ENCODE results near the gene BACH1.

The BACH1 gene

DNA sequence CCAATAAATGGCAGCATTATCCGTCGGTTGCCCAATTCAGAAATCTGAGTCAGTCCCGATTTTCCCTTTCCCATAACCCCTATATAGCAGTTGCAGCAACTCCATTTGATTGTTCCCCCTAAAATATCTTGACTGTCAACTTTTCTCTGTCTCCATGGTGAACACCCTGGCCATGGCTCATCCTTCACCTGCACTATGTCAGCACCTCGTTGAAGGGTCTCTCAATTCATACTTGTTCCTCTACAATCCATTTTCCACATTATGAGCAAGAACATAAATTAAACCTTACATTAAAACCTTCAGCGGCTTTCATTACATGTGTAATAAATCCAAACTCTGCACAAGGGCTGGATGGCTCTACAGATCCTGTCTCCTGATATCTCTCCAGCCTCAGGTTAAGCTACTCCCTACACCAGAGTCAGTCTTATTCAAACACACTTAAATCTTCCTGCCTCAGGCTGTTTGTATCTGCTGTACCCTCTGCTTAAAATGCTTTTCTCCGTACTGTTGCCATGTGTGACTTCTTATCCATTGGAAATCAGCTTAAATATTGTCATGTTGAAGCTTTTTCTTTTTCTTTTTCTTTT lies 87.3 kb downstream of the BACH1 start:
- Histone ChIP-seq H2AFZ (ENCODE audit: insufficient read depth, low read length, poor library complexity) (no peak overlapping the region), H4K8ac (ENCODE audit: low read depth, low read length) (no peak overlapping the region), H3K4ac (ENCODE audit: low read depth, low read length) (no peak overlapping the region), H2BK120ac (ENCODE audit: insufficient read depth, low read length, poor library complexity) (no peak overlapping the region), H3K27me3 (ENCODE audit: insufficient read depth, low read length) (no peaks in the 10 kb centered on the region), H4K91ac (ENCODE audit: low read depth, low read length) (no peak overlapping the region), H2BK12ac (ENCODE audit: low read length) (no peak overlapping the region), H3K18ac (ENCODE audit: low read length) (no peak overlapping the region), H3K27ac (ENCODE audit: low read depth, low read length) (peak overlapping the region; percentile 11), H3K9ac (ENCODE audit: low read length) (no peak overlapping the region), H4K12ac (ENCODE audit: low read depth, low read length) (no peak overlapping the region), H3K14ac (ENCODE audit: low read length) (peak overlapping the region; percentile 14), H3K79me2 (ENCODE audit: control insufficient read depth, insufficient read depth, low read length, poor library complexity) (no peaks in the 10 kb centered on the region), H3K36me3 (ENCODE audit: control insufficient read depth in 1 of 2, insufficient read depth in 2 of 2, low read length in 2 of 2) (no peaks in the 10 kb centered on the region), H3K4me1 (ENCODE audit: control insufficient read depth in 1 of 2, insufficient read depth in 2 of 2, low read length in 2 of 2) (peaks cover 16 to 24% of the 10 kb centered on the region in 2 experiments), H3K9me3 (ENCODE audit: insufficient read depth, low read depth, low read length) (no peaks in the 10 kb centered on the region), H3K4me3 (ENCODE audit: low read depth, low read length) (no peak overlapping the region), H2BK5ac (ENCODE audit: low read depth, low read length, poor library complexity) (no peak overlapping the region), H3K79me1 (ENCODE audit: low read length) (peaks cover 8% of the 10 kb centered on the region), H2AK5ac (ENCODE audit: low read length) (no peak overlapping the region), H3K23ac (ENCODE audit: low read length) (no peak overlapping the region), H3K4me2 (ENCODE audit: low read length) (no peak overlapping the region)
- peak in 1 of 2 donors; percentile 50 for DNase-seq
- no CpG with 5 or more reads among the region's 6 CpGs for WGBS (ENCODE audit: extremely low coverage, insufficient coverage, insufficient read length)

DNA sequence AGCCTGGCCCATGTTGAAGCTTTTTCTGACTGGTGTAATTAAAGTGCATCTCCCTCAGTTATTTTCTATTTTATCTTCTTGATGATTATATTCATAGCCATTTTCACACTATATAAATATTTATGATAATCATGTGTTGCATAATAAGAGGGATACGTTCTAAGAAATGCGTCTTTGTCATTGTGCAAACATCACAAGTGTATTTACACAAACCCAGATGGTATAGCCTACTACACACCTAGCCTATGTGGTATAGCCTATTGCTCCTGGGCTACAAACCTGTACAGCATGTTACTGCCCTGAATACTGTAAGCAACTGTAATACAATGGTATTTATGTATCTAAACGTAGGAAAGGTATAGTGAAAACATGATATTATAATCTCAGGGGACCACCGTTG lies 88.1 kb downstream of the BACH1 start:
- peaks cover 5% of the 10 kb centered on the region for H3K79me1 ChIP-seq (ENCODE audit: low read length)
- H2BK120ac ChIP-seq (ENCODE audit: insufficient read depth, low read length, poor library complexity), result peak overlapping the region; percentile 72
- H3K4ac ChIP-seq (ENCODE audit: low read depth, low read length), result no peak overlapping the region
- no peaks in the 10 kb centered on the region for H3K27me3 ChIP-seq (ENCODE audit: insufficient read depth, low read length)
- H4K8ac ChIP-seq (ENCODE audit: low read depth, low read length), result no peak overlapping the region
- WGBS (ENCODE audit: extremely low coverage, insufficient coverage, insufficient read length), result no CpG with 5 or more reads among the region's 4 CpGs
- H2AFZ ChIP-seq (ENCODE audit: insufficient read depth, low read length, poor library complexity), result no peak overlapping the region
- H3K4me1 ChIP-seq (ENCODE audit: control insufficient read depth in 1 of 2, insufficient read depth in 2 of 2, low read length in 2 of 2), result peaks cover 12 to 19% of the 10 kb centered on the region in 2 experiments
- no peak overlapping the region for H4K91ac ChIP-seq (ENCODE audit: low read depth, low read length)
- peak in 1 of 2 donors; percentile 34 for DNase-seq
- H3K14ac ChIP-seq (ENCODE audit: low read length), result no peak overlapping the region
- no peak overlapping the region for H3K9ac ChIP-seq (ENCODE audit: low read length)
- H3K79me2 ChIP-seq (ENCODE audit: control insufficient read depth, insufficient read depth, low read length, poor library complexity), result no peaks in the 10 kb centered on the region
- no peak overlapping the region for H3K4me3 ChIP-seq (ENCODE audit: low read depth, low read length)
- no peak overlapping the region for H2AK5ac ChIP-seq (ENCODE audit: low read length)
- H2BK5ac ChIP-seq (ENCODE audit: low read depth, low read length, poor library complexity), result no peak overlapping the region
- H3K36me3 ChIP-seq (ENCODE audit: control insufficient read depth in 1 of 2, insufficient read depth in 2 of 2, low read length in 2 of 2), result no peaks in the 10 kb centered on the region
- no peak overlapping the region for H2BK12ac ChIP-seq (ENCODE audit: low read length)
- H3K18ac ChIP-seq (ENCODE audit: low read length), result no peak overlapping the region
- no peak overlapping the region for H3K23ac ChIP-seq (ENCODE audit: low read length)
- H3K4me2 ChIP-seq (ENCODE audit: low read length), result no peak overlapping the region
- no peaks in the 10 kb centered on the region for H3K9me3 ChIP-seq (ENCODE audit: insufficient read depth, low read depth, low read length)
- no peak overlapping the region for H4K12ac ChIP-seq (ENCODE audit: low read depth, low read length)
- no peak overlapping the region for H3K27ac ChIP-seq (ENCODE audit: low read depth, low read length)

DNA sequence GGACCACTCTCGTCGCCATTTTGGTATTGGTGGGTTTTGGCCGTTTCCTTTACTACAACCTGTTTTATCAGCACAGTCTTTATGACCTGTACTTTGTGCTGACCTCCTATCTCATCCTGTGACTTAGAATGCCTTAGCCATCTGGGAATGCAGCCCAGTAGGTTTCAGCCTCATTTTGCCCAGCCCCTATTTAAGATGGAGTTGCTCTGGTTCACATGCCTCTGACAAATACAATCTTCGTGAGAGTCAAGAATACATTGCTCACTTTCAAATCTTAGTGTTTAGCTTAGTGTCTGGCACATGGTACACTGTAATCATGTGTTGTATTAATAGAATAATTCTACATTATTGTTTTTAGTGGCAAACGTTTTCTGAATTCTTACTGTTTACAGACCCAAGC lies 88.9 kb downstream of the BACH1 start:
- Histone ChIP-seq H2BK120ac (ENCODE audit: insufficient read depth, low read length, poor library complexity) (no peak overlapping the region), H3K27ac (ENCODE audit: low read depth, low read length) (no peak overlapping the region), H3K79me1 (ENCODE audit: low read length) (peaks cover 5% of the 10 kb centered on the region), H4K12ac (ENCODE audit: low read depth, low read length) (no peak overlapping the region), H2AFZ (ENCODE audit: insufficient read depth, low read length, poor library complexity) (no peak overlapping the region), H3K4ac (ENCODE audit: low read depth, low read length) (no peak overlapping the region), H3K4me2 (ENCODE audit: low read length) (no peak overlapping the region), H3K4me1 (ENCODE audit: control insufficient read depth in 1 of 2, insufficient read depth in 2 of 2, low read length in 2 of 2) (peaks cover 11 to 17% of the 10 kb centered on the region in 2 experiments), H3K36me3 (ENCODE audit: control insufficient read depth in 1 of 2, insufficient read depth in 2 of 2, low read length in 2 of 2) (no peaks in the 10 kb centered on the region), H3K4me3 (ENCODE audit: low read depth, low read length) (no peak overlapping the region), H4K91ac (ENCODE audit: low read depth, low read length) (no peak overlapping the region), H2AK5ac (ENCODE audit: low read length) (no peak overlapping the region), H2BK5ac (ENCODE audit: low read depth, low read length, poor library complexity) (no peak overlapping the region), H3K18ac (ENCODE audit: low read length) (no peak overlapping the region), H3K9ac (ENCODE audit: low read length) (no peak overlapping the region), H3K14ac (ENCODE audit: low read length) (no peak overlapping the region), H2BK12ac (ENCODE audit: low read length) (peak overlapping the region; percentile 40), H3K23ac (ENCODE audit: low read length) (no peak overlapping the region), H3K27me3 (ENCODE audit: insufficient read depth, low read length) (no peaks in the 10 kb centered on the region), H4K8ac (ENCODE audit: low read depth, low read length) (no peak overlapping the region), H3K79me2 (ENCODE audit: control insufficient read depth, insufficient read depth, low read length, poor library complexity) (no peaks in the 10 kb centered on the region), H3K9me3 (ENCODE audit: insufficient read depth, low read depth, low read length) (peaks cover 1% of the 10 kb centered on the region)
- WGBS (ENCODE audit: extremely low coverage, insufficient coverage, insufficient read length), result no CpG with 5 or more reads among the region's 5 CpGs
- peak in 1 of 2 donors; percentile 33 for DNase-seq

DNA sequence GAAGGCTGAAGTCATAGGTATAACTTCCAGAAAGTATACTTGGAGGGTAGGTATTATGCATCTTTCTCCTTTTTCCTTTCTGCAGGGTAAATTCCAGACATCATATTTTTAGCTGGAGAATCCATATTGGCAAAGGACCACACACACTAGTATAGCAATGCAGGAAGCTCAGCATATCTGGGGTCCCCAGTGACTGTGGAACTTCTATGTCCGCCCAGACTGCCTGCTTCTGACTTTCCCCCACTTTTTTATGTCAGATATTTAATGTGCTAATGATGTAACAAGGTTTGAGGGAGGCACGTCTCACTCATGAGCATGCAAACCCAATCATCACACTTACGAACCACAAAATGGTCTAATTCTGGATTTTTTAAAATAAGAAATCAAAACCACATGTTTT lies 90.4 kb downstream of the BACH1 start:
- Histone ChIP-seq H3K79me1 (ENCODE audit: low read length) (peaks cover 5% of the 10 kb centered on the region), H2BK12ac (ENCODE audit: low read length) (no peak overlapping the region)
- WGBS (ENCODE audit: extremely low coverage, insufficient coverage, insufficient read length), result no CpG with 5 or more reads among the region's 3 CpGs

More for the DNA sequence above, 90.4 kb downstream of the BACH1 start:
- Histone ChIP-seq H2AK5ac (ENCODE audit: low read length) (no peak overlapping the region), H3K27me3 (ENCODE audit: insufficient read depth, low read length) (no peaks in the 10 kb centered on the region), H4K8ac (ENCODE audit: low read depth, low read length) (no peak overlapping the region), H3K4me1 (ENCODE audit: control insufficient read depth in 1 of 2, insufficient read depth in 2 of 2, low read length in 2 of 2) (peaks cover 8 to 13% of the 10 kb centered on the region in 2 experiments), H4K12ac (ENCODE audit: low read depth, low read length) (no peak overlapping the region), H2AFZ (ENCODE audit: insufficient read depth, low read length, poor library complexity) (no peak overlapping the region), H2BK120ac (ENCODE audit: insufficient read depth, low read length, poor library complexity) (no peak overlapping the region), H4K91ac (ENCODE audit: low read depth, low read length) (no peak overlapping the region), H3K9ac (ENCODE audit: low read length) (no peak overlapping the region), H3K27ac (ENCODE audit: low read depth, low read length) (no peak overlapping the region), H3K4me3 (ENCODE audit: low read depth, low read length) (no peak overlapping the region), H3K18ac (ENCODE audit: low read length) (no peak overlapping the region), H3K4ac (ENCODE audit: low read depth, low read length) (no peak overlapping the region), H3K4me2 (ENCODE audit: low read length) (no peak overlapping the region), H3K9me3 (ENCODE audit: insufficient read depth, low read depth, low read length) (peaks cover 2% of the 10 kb centered on the region), H3K36me3 (ENCODE audit: control insufficient read depth in 1 of 2, insufficient read depth in 2 of 2, low read length in 2 of 2) (no peaks in the 10 kb centered on the region), H3K79me2 (ENCODE audit: control insufficient read depth, insufficient read depth, low read length, poor library complexity) (no peaks in the 10 kb centered on the region), H2BK5ac (ENCODE audit: low read depth, low read length, poor library complexity) (no peak overlapping the region), H3K14ac (ENCODE audit: low read length) (no peak overlapping the region), H3K23ac (ENCODE audit: low read length) (no peak overlapping the region)
- no peak for DNase-seq

Measured in trophoblast cell (in vitro differentiated cells and primary cell).